ENCODE measurements around the gene PHGDH. TPM values are rescaled to one million over a fixed set of nuclear protein-coding genes. Genes with fewer than 3 reads are reported as not detected.

Gene PHGDH
- total RNA-seq, 1 experiment from 2014 or later = 592 TPM

DNA sequence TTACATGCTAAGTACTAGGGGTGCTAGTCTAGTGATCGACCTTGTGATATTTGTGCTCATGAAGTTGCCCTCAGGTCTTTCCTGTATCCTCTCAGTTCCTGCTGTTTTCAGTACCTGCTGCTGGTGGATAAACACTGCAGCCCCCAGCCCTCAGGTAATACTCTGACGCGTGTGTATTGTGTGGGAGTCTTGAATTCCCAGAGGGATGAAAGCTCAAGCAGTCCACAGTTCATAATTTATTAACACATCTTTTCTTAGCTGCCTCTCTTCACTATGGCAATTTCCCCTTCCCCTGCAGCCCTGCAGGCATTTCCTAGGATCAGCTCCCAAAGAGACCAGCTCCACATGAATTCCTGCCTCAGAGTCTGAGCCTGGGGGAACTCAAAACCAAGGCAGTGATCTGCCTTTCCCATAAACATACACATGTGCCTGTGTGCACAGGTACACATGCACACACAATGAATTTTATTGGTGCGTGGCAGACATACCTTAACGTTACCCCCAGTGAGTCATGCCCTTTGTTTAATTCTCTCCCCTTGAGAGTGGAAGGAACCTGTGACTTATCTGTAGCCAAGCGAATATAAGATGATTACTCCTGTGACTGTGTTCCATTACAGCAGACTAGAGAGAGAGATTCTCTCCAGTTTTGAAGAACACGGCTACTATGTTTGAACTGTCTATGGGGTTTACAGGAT lies 71.0 kb downstream of the PHGDH start:
- no peak overlapping the region for H3K4me3 Mint-ChIP-seq
- ATAC-seq (no peak), DNase-seq (ENCODE audit: low spot score) (no peak)
- H3K27me3 Mint-ChIP-seq (ENCODE audit: low read depth) = no peaks in the 10 kb centered on the region; the same call in 1 of the 2 replicates
- no peak for TF ChIP-seq TEAD4 (CRISPR knock-in tag; IDR thresholded peaks at IDR 0.05)
- TF ChIP-seq ATF1 (CRISPR knock-in tag; IDR thresholded peaks at IDR 0.05) = no peak
- TF ChIP-seq GRHL2 (CRISPR knock-in tag; IDR thresholded peaks at IDR 0.05; ENCODE audit: insufficient replicate concordance, severe bottlenecking) = no peak
- no peak for TF ChIP-seq TP53 (CRISPR knock-in tag; IDR thresholded peaks at IDR 0.05)
- no peak for TF ChIP-seq ARID4B (CRISPR knock-in tag; IDR thresholded peaks at IDR 0.05; ENCODE audit: borderline replicate concordance)
- TF ChIP-seq ZNF219 (CRISPR knock-in tag; IDR thresholded peaks at IDR 0.05; ENCODE audit: borderline replicate concordance) = no peak
- TF ChIP-seq GABPB1 (CRISPR knock-in tag; IDR thresholded peaks at IDR 0.05) = no peak
- no peak for TF ChIP-seq JAZF1 (CRISPR knock-in tag; IDR thresholded peaks at IDR 0.05)
- TF ChIP-seq, protein P1, sequence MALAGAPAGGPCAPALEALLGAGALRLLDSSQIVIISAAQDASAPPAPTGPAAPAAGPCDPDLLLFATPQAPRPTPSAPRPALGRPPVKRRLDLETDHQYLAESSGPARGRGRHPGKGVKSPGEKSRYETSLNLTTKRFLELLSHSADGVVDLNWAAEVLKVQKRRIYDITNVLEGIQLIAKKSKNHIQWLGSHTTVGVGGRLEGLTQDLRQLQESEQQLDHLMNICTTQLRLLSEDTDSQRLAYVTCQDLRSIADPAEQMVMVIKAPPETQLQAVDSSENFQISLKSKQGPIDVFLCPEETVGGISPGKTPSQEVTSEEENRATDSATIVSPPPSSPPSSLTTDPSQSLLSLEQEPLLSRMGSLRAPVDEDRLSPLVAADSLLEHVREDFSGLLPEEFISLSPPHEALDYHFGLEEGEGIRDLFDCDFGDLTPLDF (CRISPR knock-in tag; IDR thresholded peaks at IDR 0.05) = no peak
- TF ChIP-seq NFE2L1 (CRISPR knock-in tag; IDR thresholded peaks at IDR 0.05) = no peak
- TF ChIP-seq ZBTB21 (CRISPR knock-in tag; IDR thresholded peaks at IDR 0.05; ENCODE audit: borderline replicate concordance) = no peak
- H3K27ac Mint-ChIP-seq = no peak overlapping the region
- no peaks in the 10 kb centered on the region for H3K9me3 Mint-ChIP-seq
- H3K4me1 Mint-ChIP-seq = 0 out of 2 replicates have a peak, but pooled peaks cover 3% of the 10 kb centered on the region
- ChIA-PET POLR2A (no interaction called here), CTCF (no interaction called here)
- no peaks in the 10 kb centered on the region for H3K36me3 Mint-ChIP-seq

- TF ChIP-seq MAX (CRISPR knock-in tag; IDR thresholded peaks at IDR 0.05) (no peak), GABPB1 (CRISPR knock-in tag; IDR thresholded peaks at IDR 0.05) (0 out of 2 replicates have a peak, but pooled peaks have one; percentile 22)
- Mint-ChIP-seq H3K27me3 (ENCODE audit: low read depth) (no peaks in the 10 kb centered on the region; the same call in 1 of the 2 replicates), H3K4me3 (no peak overlapping the region), H3K36me3 (no peaks in the 10 kb centered on the region), H3K27ac (no peak overlapping the region), H3K4me1 (0 out of 2 replicates have a peak, but pooled peaks cover 3% of the 10 kb centered on the region), H3K9me3 (no peaks in the 10 kb centered on the region)
- no peak for ATAC-seq
- CTCF ChIA-PET = interaction anchor here (1.2 kb wide), 1 partner anchor 43 kb away, joined by 4 read pairs; no protein-coding TSS in a partner anchor
- no peak for DNase-seq (ENCODE audit: low spot score)
- POLR2A ChIA-PET = no interaction called here
Observed at GRCh38 chr1:119783354-119784185, 71.8 kb downstream of the PHGDH start.

GRCh38 chr1:119784191-119784781 lies 72.6 kb downstream of the PHGDH start:
- no peak overlapping the region for H3K27ac Mint-ChIP-seq
- CTCF ChIA-PET = interaction anchor here (1.2 to 1.9 kb wide), 2 partner anchors 25 to 43 kb away, joined by 4 to 8 read pairs; no protein-coding TSS in a partner anchor
- no peak for DNase-seq (ENCODE audit: low spot score)
- H3K9me3 Mint-ChIP-seq = no peaks in the 10 kb centered on the region
- H3K36me3 Mint-ChIP-seq = no peaks in the 10 kb centered on the region
- H3K4me3 Mint-ChIP-seq = no peak overlapping the region
- no peak for ATAC-seq
- 0 out of 2 replicates have a peak, but pooled peaks cover 3% of the 10 kb centered on the region for H3K4me1 Mint-ChIP-seq
- H3K27me3 Mint-ChIP-seq (ENCODE audit: low read depth) = no peaks in the 10 kb centered on the region; the same call in 1 of the 2 replicates
- POLR2A ChIA-PET = no interaction called here
- TF ChIP-seq IRF1 (CRISPR knock-in tag; IDR thresholded peaks at IDR 0.05) = no peak
- no peak for TF ChIP-seq GTF2I (CRISPR knock-in tag; conservative IDR thresholded peaks at IDR 0.05)
- TF ChIP-seq ATF3 (CRISPR knock-in tag; conservative IDR thresholded peaks at IDR 0.05) = no peak
- no peak for TF ChIP-seq GRHL2 (CRISPR knock-in tag; IDR thresholded peaks at IDR 0.05; ENCODE audit: insufficient replicate concordance, severe bottlenecking)
- no peak for TF ChIP-seq ZBTB21 (CRISPR knock-in tag; IDR thresholded peaks at IDR 0.05; ENCODE audit: borderline replicate concordance)
- no peak for TF ChIP-seq JUN (CRISPR knock-in tag; IDR thresholded peaks at IDR 0.05)
- TF ChIP-seq ZNF219 (CRISPR knock-in tag; IDR thresholded peaks at IDR 0.05; ENCODE audit: borderline replicate concordance) = no peak
- TF ChIP-seq ZSCAN18 (CRISPR knock-in tag; IDR thresholded peaks at IDR 0.05) = no peak
- TF ChIP-seq ETV6 (CRISPR knock-in tag; IDR thresholded peaks at IDR 0.05) = no peak
- no peak for TF ChIP-seq ZNF671 (CRISPR knock-in tag; IDR thresholded peaks at IDR 0.05)
